PC-9 (cell line): ENCODE results near the gene DHPS. TPM values are rescaled to one million over a fixed set of nuclear protein-coding genes. Genes with fewer than 3 reads are reported as not detected.

Experiments used
- BruUV-seq: library from RNA; stranded (reverse); fragments of 400-500 nt; replicated peaks from 2 replicates; lab custom pipeline; 2021; lab: Mats Ljungman, UMichigan
- CTCF ChIA-PET: fragments of 300-600 bp; sonication (Branson Sonifier 250); formaldehyde crosslinking; loops from one replicate; lab custom pipeline; 2022; ENCODE audit warnings: antibody characterized with exemption; lab: Charles Lee
- POLR2A ChIA-PET: fragments of 300-600 bp; sonication (Branson Sonifier 250); formaldehyde crosslinking; loops from one replicate; lab custom pipeline; 2022; ENCODE audit warnings: antibody characterized with exemption; ENCODE audit not compliant: unreplicated experiment; lab: Charles Lee
- DNase-seq, 2 experiments: peaks; one replicate each; pipeline versions ENCODE4 v3.0.0 to v3.0.0-alpha.2; 2015 to 2022; ENCODE audit warnings: mixed read lengths in 1 of 2
- H2AFZ ChIP-seq: fragments of 200-600 bp; sonication (generic); 2 replicates; pipeline ENCODE4 v1.8.1; 2017; ENCODE audit warnings: antibody characterized with exemption
- H3F3A ChIP-seq: fragments of 200-600 bp; sonication (generic); 2 replicates; pipeline ENCODE4 v1.8.1; 2017; ENCODE audit warnings: antibody characterized with exemption, mild to moderate bottlenecking, low read depth; ENCODE audit not compliant: insufficient read depth
- H3K27ac ChIP-seq: fragments of 200-600 bp; sonication (generic); 2 replicates; pipeline ENCODE4 v1.6.1; 2016; ENCODE audit warnings: mixed run types
- H3K27me3 ChIP-seq: fragments of 200-600 bp; sonication (generic); 2 replicates; pipeline ENCODE4 v1.6.1; 2016; ENCODE audit warnings: low read depth, mixed run types; ENCODE audit not compliant: insufficient read depth
- H3K36me3 ChIP-seq: fragments of 200-600 bp; sonication (generic); 2 replicates; pipeline ENCODE4 v1.6.1; 2016; ENCODE audit warnings: low read depth, mixed run types
- H3K4me1 ChIP-seq: fragments of 200-600 bp; sonication (generic); replicated peaks from 2 replicates; pipeline ENCODE4 v1.6.1; 2016; ENCODE audit warnings: mixed run types; ENCODE audit not compliant: insufficient read depth
- H3K4me2 ChIP-seq: fragments of 200-600 bp; sonication (generic); 2 replicates; pipeline ENCODE4 v1.6.1; 2017; ENCODE audit warnings: mixed run types
- H3K4me3 ChIP-seq: fragments of 200-600 bp; sonication (generic); 2 replicates; pipeline ENCODE4 v1.6.1; 2016; ENCODE audit warnings: mixed run types
- H3K79me2 ChIP-seq: fragments of 200-600 bp; sonication (generic); 2 replicates; pipeline ENCODE4 v1.6.1; 2017; ENCODE audit warnings: low read depth, mixed run types
- H3K9me2 ChIP-seq: fragments of 200-600 bp; sonication (generic); 2 replicates; pipeline ENCODE4 v1.8.1; 2017; ENCODE audit warnings: mild to moderate bottlenecking; ENCODE audit not compliant: insufficient read depth
- H3K9me3 ChIP-seq: fragments of 200-600 bp; sonication (generic); 2 replicates; pipeline ENCODE4 v1.8.1; 2016; ENCODE audit warnings: low read depth; ENCODE audit not compliant: insufficient read depth
- H4K20me1 ChIP-seq: fragments of 200-600 bp; sonication (generic); 2 replicates; pipeline ENCODE4 v1.8.1; 2017; ENCODE audit not compliant: insufficient read depth
- CTCF ChIP-seq: fragments of 200-600 bp; sonication (generic); conservative IDR thresholded peaks from 2 replicates; pipeline ENCODE4 v1.6.1; 2017; ENCODE audit warnings: mixed run types, antibody characterized with exemption, mild to moderate bottlenecking, moderate library complexity
- EZH2 ChIP-seq: fragments of 200-600 bp; sonication (generic); IDR thresholded peaks from 2 replicates; pipeline ENCODE4 v1.8.0; 2017; ENCODE audit warnings: antibody characterized with exemption, low read depth
- intact Hi-C: fragments of 100-400 bp; cut with micrococcal nuclease; formaldehyde crosslinking; loops from one replicate; pipeline ENCODE4 v1.10.0; 2022; ENCODE audit not compliant: unreplicated experiment
- total RNA-seq: library from RNA; stranded (reverse); gene quantifications from 2 replicates; pipeline ENCODE4 v1.2.3, GENCODE V29; 2021

DHPS gene
- total RNA-seq, 1 experiment from 2014 or later, result 106 TPM

- Histone ChIP-seq H3K4me1 (no peaks in the 10 kb centered on the region), H3K27ac (no peak overlapping the region), H2AFZ (no peak overlapping the region), H3K79me2 (peaks cover 13% of the 10 kb centered on the region; the same call in 1 of the 2 replicates), H3K4me2 (no peak overlapping the region), H3F3A (peaks cover 45% of the 10 kb centered on the region), H3K9me3 (no peaks in the 10 kb centered on the region), H3K9me2 (no peaks in the 10 kb centered on the region), H3K4me3 (no peak overlapping the region), H4K20me1 (peaks cover 12% of the 10 kb centered on the region), H3K27me3 (no peaks in the 10 kb centered on the region), H3K36me3 (peaks cover 44% of the 10 kb centered on the region)
- BruUV-seq, result no TSS peak
- POLR2A ChIA-PET, result no interaction called here
- intact Hi-C loops, result no loop called here
- CTCF ChIA-PET, result no interaction called here
- DNase-seq, result no peak
- TF ChIP-seq CTCF (no peak), EZH2 (no peak)
These were observed 29.5 kb upstream of the DHPS start for GRCh38 chr19:12711187-12711586.

GRCh38 chr19:12708641-12709040 lies 27.0 kb upstream of the DHPS start:
- BruUV-seq, result no TSS peak
- no peaks in the 10 kb centered on the region; the same call in 1 of the 2 replicates for H3K79me2 ChIP-seq
- no peak for DNase-seq
- CTCF ChIA-PET, result interaction anchor here (0.5 to 0.7 kb wide), 2 partner anchors 52 to 1794 kb away, joined by 4 to 5 read pairs; no protein-coding TSS in a partner anchor
- no peak overlapping the region for H2AFZ ChIP-seq
- no peaks in the 10 kb centered on the region for H3K9me3 ChIP-seq
- no peak overlapping the region for H3K4me3 ChIP-seq
- no peak overlapping the region for H3K4me2 ChIP-seq
- no peaks in the 10 kb centered on the region for H3K27me3 ChIP-seq
- H3K36me3 ChIP-seq, result peaks cover 46% of the 10 kb centered on the region
- H4K20me1 ChIP-seq, result peaks cover 14% of the 10 kb centered on the region
- TF ChIP-seq CTCF, result no peak
- TF ChIP-seq EZH2, result no peak
- no peaks in the 10 kb centered on the region for H3K4me1 ChIP-seq
- no peak overlapping the region for H3K27ac ChIP-seq
- POLR2A ChIA-PET, result interaction anchor here (0.5 kb wide), 1 partner anchor 23 kb away, joined by 3 read pairs; no protein-coding TSS in a partner anchor
- intact Hi-C loops, result no loop called here
- peaks cover 36% of the 10 kb centered on the region for H3F3A ChIP-seq
- no peaks in the 10 kb centered on the region for H3K9me2 ChIP-seq

- Histone ChIP-seq H3K27me3 (no peaks in the 10 kb centered on the region), H3K4me2 (no peak overlapping the region), H3K27ac (no peak overlapping the region), H3K79me2 (no peaks in the 10 kb centered on the region; the same call in 1 of the 2 replicates), H3K9me3 (no peaks in the 10 kb centered on the region), H3F3A (peaks cover 31% of the 10 kb centered on the region), H3K9me2 (no peaks in the 10 kb centered on the region), H4K20me1 (peaks cover 20% of the 10 kb centered on the region), H3K4me1 (no peaks in the 10 kb centered on the region), H2AFZ (no peak overlapping the region), H3K4me3 (no peak overlapping the region), H3K36me3 (peaks cover 45% of the 10 kb centered on the region)
- intact Hi-C loops, result no loop called here
- BruUV-seq, result no TSS peak
- CTCF ChIA-PET, result no interaction called here
- DNase-seq, result no peak
- TF ChIP-seq EZH2 (no peak), CTCF (no peak)
- POLR2A ChIA-PET, result no interaction called here
These were observed 24.6 kb upstream of the DHPS start for GRCh38 chr19:12706332-12706718.
